CD8-positive, alpha-beta memory T cell (primary cell): Measurements from ENCODE around the gene NOD2. TPM values are rescaled to one million over a fixed set of nuclear protein-coding genes. Genes with fewer than 3 reads are reported as not detected.
A peak's percentile ranks its signal among the peaks of the same experiment; 100 is the strongest.

ENCODE experiments used
- CTCF ChIA-PET: fragments of 350-600 bp; sonication (Branson Sonifier 250); formaldehyde crosslinking; loops from one replicate; lab custom pipeline; 2021; ENCODE audit warnings: antibody characterized with exemption; lab: Charles Lee
- POLR2A ChIA-PET: fragments of 350-600 bp; sonication (Branson Sonifier 250); formaldehyde crosslinking; loops from one replicate; lab custom pipeline; 2021; ENCODE audit warnings: antibody characterized with exemption; lab: Charles Lee
- DNase-seq, 5 donors: peaks; one replicate each; pipeline versions ENCODE4 v3.0.0 to v3.0.0-alpha.2; 2020 to 2022; ENCODE audit warnings: mixed read lengths in 1 of 5
- H3K27ac ChIP-seq: one replicate; pipeline ENCODE4 v1.7.0; 2013; ENCODE audit warnings: low read depth, mild to moderate bottlenecking, low read length, moderate library complexity
- H3K27me3 ChIP-seq: 2 replicates; pipeline ENCODE4 v1.7.0; 2013; ENCODE audit warnings: low read length, mild to moderate bottlenecking; ENCODE audit not compliant: insufficient read depth, poor library complexity, severe bottlenecking
- H3K36me3 ChIP-seq: 2 replicates; pipeline ENCODE4 v1.7.0; 2013; ENCODE audit warnings: mild to moderate bottlenecking, low read length, moderate library complexity; ENCODE audit not compliant: insufficient read depth
- H3K4me1 ChIP-seq: 2 replicates; pipeline ENCODE4 v1.7.0; 2013; ENCODE audit warnings: mild to moderate bottlenecking, low read length, moderate library complexity; ENCODE audit not compliant: insufficient read depth
- H3K4me3 ChIP-seq: 2 replicates; pipeline ENCODE4 v1.7.0; 2013; ENCODE audit warnings: mild to moderate bottlenecking, low read length
- H3K9me3 ChIP-seq: 2 replicates; pipeline ENCODE4 v1.7.0; 2013; ENCODE audit warnings: mild to moderate bottlenecking, low read length
- H3K27ac Mint-ChIP-seq, 8 donors: one replicate each; pipeline ENCODE4 v1.8.0; 2020 to 2021; ENCODE audit warnings: mixed read lengths in 8 of 8, mild to moderate bottlenecking in 6 of 8, inconsistent platforms in 3 of 8, moderate library complexity in 3 of 8
- H3K27me3 Mint-ChIP-seq, 2 donors: one replicate each; pipeline ENCODE4 v1.8.0; 2020 to 2021; ENCODE audit warnings: mixed read lengths in 2 of 2, mild to moderate bottlenecking in 1 of 2, moderate library complexity in 1 of 2
- H3K36me3 Mint-ChIP-seq, 3 donors: one replicate each; pipeline ENCODE4 v1.8.0; 2020 to 2021; ENCODE audit warnings: mixed read lengths in 3 of 3, inconsistent platforms in 1 of 3, mild to moderate bottlenecking in 1 of 3
- H3K4me1 Mint-ChIP-seq, 3 donors: one replicate each; pipeline ENCODE4 v1.8.0; 2020 to 2021; ENCODE audit warnings: mixed read lengths in 3 of 3, inconsistent platforms in 1 of 3, mild to moderate bottlenecking in 1 of 3
- H3K4me3 Mint-ChIP-seq, 7 donors: one replicate each; pipeline ENCODE4 v1.8.0; 2020 to 2021; ENCODE audit warnings: mixed read lengths in 7 of 7, mild to moderate bottlenecking in 6 of 7, moderate library complexity in 4 of 7, inconsistent platforms in 2 of 7
- H3K9me3 Mint-ChIP-seq, 5 donors: one replicate each; pipeline ENCODE4 v1.8.0; 2020 to 2022; ENCODE audit warnings: mixed read lengths in 5 of 5, mild to moderate bottlenecking in 3 of 5, moderate library complexity in 2 of 5, inconsistent platforms in 1 of 5
- polyA plus RNA-seq: library from polyadenylated mRNA; unstranded; fragments of 300-500 nt; fragmentation: Illumina TruSeq; gene quantifications from one replicate; pipeline ENCODE4 v1.2.3, GENCODE V29; 2021
- total RNA-seq, 2 experiments: library from RNA; stranded (reverse); gene quantifications; one replicate each; pipeline ENCODE4 v1.2.3, GENCODE V29; 2021

The NOD2 gene
- total and polyA plus RNA-seq, 3 experiments from 2014 or later = 1.8 to 1.9 (median 1.8) TPM

DNA sequence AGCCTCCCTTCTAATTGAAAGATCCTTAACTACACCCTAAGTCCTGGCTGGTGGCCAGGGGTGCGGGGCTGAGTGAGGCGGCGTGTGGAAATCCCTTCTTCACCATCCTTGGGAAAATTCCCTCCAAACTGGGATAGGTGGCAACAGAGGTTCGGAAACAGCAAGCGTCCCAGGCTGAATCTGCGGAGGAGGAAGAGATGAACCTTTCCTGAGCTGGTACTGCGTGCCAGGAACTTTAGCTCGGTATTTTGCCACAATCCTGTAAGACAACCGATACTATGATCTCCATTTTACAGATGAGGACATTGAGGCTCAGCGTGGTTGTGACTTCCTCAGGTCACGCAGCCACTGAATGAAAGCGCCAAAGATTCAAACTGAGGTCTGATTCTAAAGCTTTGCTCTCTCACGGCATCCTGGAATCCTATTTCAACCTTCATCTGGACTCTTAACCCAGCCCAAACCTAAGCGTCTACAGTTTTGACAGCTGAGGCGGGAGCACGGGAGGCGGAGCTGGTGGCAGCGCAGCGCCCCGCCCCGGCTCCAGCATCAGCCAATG is 47.9 kb downstream of the NOD2 start:
- no peak for DNase-seq
- H3K4me3 ChIP-seq = peak overlapping the region; percentile 80

DNA sequence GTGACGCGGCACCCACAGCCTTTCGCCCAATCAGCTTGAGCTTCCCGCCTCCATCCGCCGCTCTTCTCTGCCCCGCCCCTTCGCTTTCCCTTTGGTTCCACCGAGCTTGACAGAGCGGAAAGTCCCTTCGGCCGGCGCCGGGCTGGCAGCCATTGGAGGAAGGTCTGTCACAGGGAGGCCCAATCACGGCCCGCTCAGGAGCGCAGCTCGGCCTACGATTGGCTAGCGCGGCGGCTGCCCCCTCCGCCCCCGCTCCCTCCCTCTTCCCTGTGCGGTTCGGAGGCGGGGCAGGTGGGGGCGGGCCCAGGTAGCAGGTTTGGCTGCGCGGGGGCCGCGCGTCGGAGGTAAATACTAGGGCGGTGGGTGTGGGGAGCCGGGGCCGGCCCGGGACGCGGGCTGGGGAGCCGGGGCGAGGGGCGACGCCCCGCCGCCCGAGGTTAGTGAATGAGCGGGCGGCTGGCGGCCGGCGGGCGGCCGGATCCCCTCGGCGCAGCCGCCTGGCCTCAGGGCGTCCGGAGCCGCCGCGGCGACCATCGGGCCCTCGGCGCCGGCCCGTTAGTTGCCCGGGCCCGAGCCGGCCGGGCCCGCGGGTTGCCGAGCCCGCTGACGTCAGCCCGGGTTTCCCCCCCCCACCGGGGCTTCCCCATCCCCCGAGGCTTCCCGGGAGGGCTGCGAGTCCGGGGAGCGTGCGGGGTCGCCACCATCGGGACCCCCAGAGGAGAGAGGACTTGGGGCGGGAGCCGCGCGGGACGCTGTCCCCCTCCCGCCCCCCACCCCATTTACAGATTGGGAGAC is 48.6 kb downstream of the NOD2 start, which contains the start of gene CYLD:
Gene CYLD, plus strand, starts transcription at position 306 of the 795 bp plus-strand sequence. CDS start 7,613 bp downstream, outside the sequence.
- no peaks in the 10 kb centered on the region for H3K36me3 ChIP-seq
- peak; percentile 99 to 100 (median 100) for DNase-seq
- Mint-ChIP-seq H3K4me1 (peaks cover 42 to 52% (median 50%) of the 10 kb centered on the region in 3 donors), H3K4me3 (peak within 1 kb of the TSS; percentile 91 to 99 (median 96)), H3K36me3 (peaks cover 5 to 37% (median 15%) of the 10 kb centered on the region in 3 donors), H3K27me3 (peaks cover 0 to 4% of the 10 kb centered on the region in 2 donors), H3K27ac (peak within 1 kb of the TSS; percentile 95 to 100 (median 98)), H3K9me3 (no peaks in the 10 kb centered on the region)
- H3K27me3 ChIP-seq = no peaks in the 10 kb centered on the region
- H3K4me1 ChIP-seq = peaks cover 31% of the 10 kb centered on the region
- ChIA-PET POLR2A (interaction anchor here (0.5 to 1.3 kb wide), 11 partner anchors 9 to 467 kb away, joined by 3 to 11 read pairs (median 4); partner anchors contain the start of gene SNX20), CTCF (interaction anchor here (0.7 to 3.1 kb wide), 13 partner anchors 23 to 717 kb away, joined by 3 to 29 read pairs (median 4); partner anchors contain the start of genes CNEP1R1 and SNX20)
- H3K9me3 ChIP-seq = no peaks in the 10 kb centered on the region
- H3K4me3 ChIP-seq = peak within 1 kb of the TSS; percentile 83
- H3K27ac ChIP-seq = peak within 1 kb of the TSS; percentile 96

More for the DNA sequence above, 47.9 kb downstream of the NOD2 start:
- Mint-ChIP-seq H3K36me3 (peaks cover 5 to 37% (median 15%) of the 10 kb centered on the region in 3 donors), H3K4me1 (peaks cover 41 to 47% (median 46%) of the 10 kb centered on the region in 3 donors), H3K27me3 (peaks cover 0 to 6% of the 10 kb centered on the region in 2 donors), H3K27ac (peak overlapping the region; percentile 95 to 99 (median 98)), H3K9me3 (no peaks in the 10 kb centered on the region), H3K4me3 (peak overlapping the region; percentile 82 to 94 (median 89))
- Histone ChIP-seq H3K27me3 (no peaks in the 10 kb centered on the region), H3K36me3 (no peaks in the 10 kb centered on the region), H3K9me3 (no peaks in the 10 kb centered on the region), H3K4me1 (peaks cover 27% of the 10 kb centered on the region), H3K27ac (peak overlapping the region; percentile 84)
- POLR2A ChIA-PET = interaction anchor here (0.5 to 1.3 kb wide), 12 partner anchors 10 to 467 kb away, joined by 3 to 11 read pairs (median 4); partner anchors contain the start of gene SNX20
- CTCF ChIA-PET = interaction anchor here (0.7 to 3.1 kb wide), 13 partner anchors 22 to 716 kb away, joined by 3 to 29 read pairs (median 4); partner anchors contain the start of genes CNEP1R1 and SNX20

GRCh38 chr16:50742576-50743200 is 49.3 kb downstream of the NOD2 start:
- ChIA-PET CTCF (interaction anchor here (3.3 kb wide), 1 partner anchor 76 kb away, joined by 39 read pairs; no protein-coding TSS in a partner anchor), POLR2A (interaction anchor here (1.6 kb wide), 1 partner anchor 62 kb away, joined by 4 read pairs; the partner anchor contains the start of gene SNX20)
- peak overlapping the region; percentile 83 for H3K4me3 ChIP-seq

DNA sequence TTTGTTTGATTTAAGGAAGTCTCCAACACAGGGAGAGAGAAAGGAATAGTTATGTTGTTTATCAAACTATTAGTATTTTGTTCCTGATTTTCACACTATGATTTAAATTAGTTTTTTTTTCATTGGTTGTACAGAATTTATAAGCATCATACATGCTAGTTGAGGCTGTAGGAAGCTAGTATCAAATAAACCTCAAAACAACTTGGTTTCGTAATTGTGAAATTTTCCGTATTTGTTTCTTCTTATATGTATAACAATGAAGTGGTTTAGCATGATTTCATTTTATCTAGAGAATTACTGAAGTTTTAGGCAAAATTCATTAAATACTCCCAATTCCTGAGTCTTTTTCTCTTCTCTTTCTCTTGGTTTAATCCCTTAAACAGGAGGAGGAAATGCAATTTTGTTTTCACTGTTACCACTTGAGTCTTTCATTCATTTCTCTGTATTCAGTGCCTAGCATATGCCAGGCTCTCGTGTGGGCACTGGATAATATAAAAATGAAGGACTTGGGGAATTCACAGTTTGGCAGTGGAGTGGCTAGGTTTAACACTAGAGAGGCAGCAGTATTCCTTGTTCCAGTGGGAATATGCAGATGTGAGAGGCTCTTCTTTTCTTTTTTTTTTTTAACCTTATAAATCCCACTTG is 50.3 kb downstream of the NOD2 start:
- Mint-ChIP-seq H3K9me3 (no peaks in the 10 kb centered on the region), H3K36me3 (peaks cover 5 to 43% (median 17%) of the 10 kb centered on the region in 3 donors), H3K27me3 (peaks cover 0 to 4% of the 10 kb centered on the region in 2 donors), H3K4me3 (peak overlapping the region; percentile 91 to 99 (median 96)), H3K27ac (peak overlapping the region; percentile 95 to 100 (median 98)), H3K4me1 (peaks cover 51 to 66% (median 63%) of the 10 kb centered on the region in 3 donors)
- ChIA-PET CTCF (interaction anchor here (0.7 to 3.3 kb wide), 9 partner anchors 24 to 374 kb away, joined by 3 to 39 read pairs (median 3); no protein-coding TSS in a partner anchor), POLR2A (interaction anchor here (0.8 to 1.6 kb wide), 3 partner anchors 59 to 77 kb away, joined by 3 to 5 read pairs (median 4); partner anchors contain the start of gene SNX20)
- H3K4me1 ChIP-seq = peaks cover 44% of the 10 kb centered on the region
- no peak for DNase-seq
- H3K27ac ChIP-seq = peak overlapping the region; percentile 12
- H3K4me3 ChIP-seq = peak overlapping the region; percentile 83
- H3K9me3 ChIP-seq = no peaks in the 10 kb centered on the region
- H3K36me3 ChIP-seq = no peaks in the 10 kb centered on the region
- no peaks in the 10 kb centered on the region for H3K27me3 ChIP-seq

More at GRCh38 chr16:50742576-50743200, 49.3 kb downstream of the NOD2 start:
- Histone ChIP-seq H3K27ac (peak overlapping the region; percentile 96), H3K36me3 (no peaks in the 10 kb centered on the region), H3K27me3 (no peaks in the 10 kb centered on the region), H3K9me3 (no peaks in the 10 kb centered on the region), H3K4me1 (peaks cover 37% of the 10 kb centered on the region)
- peak overlapping the region; percentile 95 to 100 (median 98) for H3K27ac Mint-ChIP-seq
- peaks cover 0 to 4% of the 10 kb centered on the region in 2 donors for H3K27me3 Mint-ChIP-seq
- H3K4me1 Mint-ChIP-seq = peaks cover 48 to 60% (median 57%) of the 10 kb centered on the region in 3 donors
- peak overlapping the region; percentile 91 to 99 (median 96) for H3K4me3 Mint-ChIP-seq
- DNase-seq = peak; percentile 49 to 82 (median 68)
- peaks cover 5 to 42% (median 17%) of the 10 kb centered on the region in 3 donors for H3K36me3 Mint-ChIP-seq
- no peaks in the 10 kb centered on the region for H3K9me3 Mint-ChIP-seq

- Mint-ChIP-seq H3K9me3 (no peaks in the 10 kb centered on the region), H3K4me1 (peaks cover 58 to 78% (median 73%) of the 10 kb centered on the region in 3 donors), H3K4me3 (peak overlapping the region; percentile 91 to 99 (median 96)), H3K27ac (peak overlapping the region; percentile 92 to 99 (median 98)), H3K36me3 (peaks cover 10 to 47% (median 16%) of the 10 kb centered on the region in 3 donors), H3K27me3 (peaks cover 0 to 4% of the 10 kb centered on the region in 2 donors)
- H3K27me3 ChIP-seq = no peaks in the 10 kb centered on the region
- H3K4me3 ChIP-seq = peak overlapping the region; percentile 83
- ChIA-PET CTCF (interaction anchor here (0.8 to 3.3 kb wide), 11 partner anchors 29 to 720 kb away, joined by 3 to 39 read pairs (median 5); partner anchors contain the start of genes CNEP1R1 and SNX20), POLR2A (interaction anchor here (0.6 to 1.3 kb wide), 10 partner anchors 29 to 724 kb away, joined by 3 to 11 read pairs (median 4); partner anchors contain the start of gene SNX20)
- peaks cover 54% of the 10 kb centered on the region for H3K4me1 ChIP-seq
- no peaks in the 10 kb centered on the region for H3K36me3 ChIP-seq
- no peaks in the 10 kb centered on the region for H3K9me3 ChIP-seq
- no peak for DNase-seq
- H3K27ac ChIP-seq = no peak overlapping the region
Observed at GRCh38 chr16:50744881-50745280, 51.5 kb downstream of the NOD2 start.

DNA sequence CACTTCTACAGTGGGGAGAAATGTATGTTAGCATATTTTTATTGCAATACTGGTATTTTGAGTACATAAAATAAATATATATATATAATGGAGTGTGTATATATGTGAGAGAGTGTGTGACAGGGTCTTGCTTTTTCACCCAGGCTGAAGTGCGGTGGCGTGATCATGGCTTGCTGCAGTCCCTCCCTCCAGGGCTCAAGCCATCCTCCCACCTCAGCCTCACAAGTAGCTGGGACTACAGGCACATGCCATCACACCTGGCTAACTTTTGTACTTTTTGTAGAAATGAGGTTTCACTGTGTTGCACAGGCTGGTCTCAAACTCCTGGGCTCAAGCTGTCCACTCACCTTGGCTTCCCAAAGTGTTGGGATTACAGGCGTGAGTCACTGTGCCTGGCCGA is 52.5 kb downstream of the NOD2 start:
- peaks cover 6% of the 10 kb centered on the region for H3K36me3 ChIP-seq
- H3K9me3 Mint-ChIP-seq = no peaks in the 10 kb centered on the region
- H3K27ac ChIP-seq = no peak overlapping the region
- peak overlapping the region; percentile 83 for H3K4me3 ChIP-seq
- ChIA-PET CTCF (interaction anchor here (0.7 to 3.3 kb wide), 17 partner anchors 10 to 721 kb away, joined by 3 to 39 read pairs (median 5); partner anchors contain the start of genes CNEP1R1 and SNX20), POLR2A (interaction anchor here (1.3 to 2.0 kb wide), 2 partner anchors 65 to 66 kb away, joined by 10 to 11 read pairs; partner anchors contain the start of gene SNX20)
- peaks cover 0 to 4% of the 10 kb centered on the region in 2 donors for H3K27me3 Mint-ChIP-seq
- H3K4me3 Mint-ChIP-seq = peak overlapping the region; percentile 91 to 99 (median 96)
- H3K4me1 ChIP-seq = peaks cover 62% of the 10 kb centered on the region
- H3K4me1 Mint-ChIP-seq = peaks cover 64 to 82% (median 76%) of the 10 kb centered on the region in 3 donors
- no peaks in the 10 kb centered on the region for H3K27me3 ChIP-seq
- H3K27ac Mint-ChIP-seq = peak overlapping the region; percentile 92 to 99 (median 98)
- DNase-seq = no peak
- H3K36me3 Mint-ChIP-seq = peaks cover 10 to 56% (median 19%) of the 10 kb centered on the region in 3 donors
- no peaks in the 10 kb centered on the region for H3K9me3 ChIP-seq
